Glutamatergic neuron (in vitro differentiated cells): ENCODE measurements around the gene HNRNPL. TPM values are rescaled to one million over a fixed set of nuclear protein-coding genes. Genes with fewer than 3 reads are reported as not detected.

Source experiments
- DNase-seq: peaks from one replicate; pipeline ENCODE4 v3.0.0; 2022
- H3K27ac Mint-ChIP-seq: one replicate; pipeline ENCODE4 v1.8.0; 2020; ENCODE audit warnings: mild to moderate bottlenecking, mixed read lengths, inconsistent platforms; ENCODE audit not compliant: unreplicated experiment
- H3K27me3 Mint-ChIP-seq: one replicate; pipeline ENCODE4 v1.8.0; 2020; ENCODE audit warnings: mild to moderate bottlenecking, moderate library complexity, mixed read lengths, inconsistent platforms; ENCODE audit not compliant: unreplicated experiment
- H3K36me3 Mint-ChIP-seq: one replicate; pipeline ENCODE4 v1.8.0; 2020; ENCODE audit warnings: mild to moderate bottlenecking, mixed read lengths, inconsistent platforms; ENCODE audit not compliant: unreplicated experiment
- H3K4me1 Mint-ChIP-seq: one replicate; pipeline ENCODE4 v1.8.0; 2020; ENCODE audit warnings: mild to moderate bottlenecking, low read depth, mixed read lengths, inconsistent platforms; ENCODE audit not compliant: unreplicated experiment
- H3K4me3 Mint-ChIP-seq: one replicate; pipeline ENCODE4 v1.8.0; 2020; ENCODE audit warnings: mild to moderate bottlenecking, mixed read lengths, inconsistent platforms; ENCODE audit not compliant: unreplicated experiment
- H3K9me3 Mint-ChIP-seq: one replicate; pipeline ENCODE4 v1.8.0; 2020; ENCODE audit warnings: mild to moderate bottlenecking, moderate library complexity, mixed read lengths, inconsistent platforms; ENCODE audit not compliant: unreplicated experiment
- CTCF ChIP-seq: fragments of 200-600 bp; sonication (generic); IDR thresholded peaks from one replicate; pipeline ENCODE4 v1.5.0; 2021; ENCODE audit not compliant: partially characterized antibody, unreplicated experiment
- total RNA-seq: library from RNA; stranded (reverse); fragmentation: NEBNext Ultra II Directional; extraction: Animal tissue kit (Norgen Biotek cat#: 25700); gene quantifications from one replicate; pipeline ENCODE4 v1.2.1, GENCODE V29; 2021; ENCODE audit not compliant: unreplicated experiment

The HNRNPL gene
- total RNA-seq, 1 donor from 2014 or later: 371 TPM

DNA sequence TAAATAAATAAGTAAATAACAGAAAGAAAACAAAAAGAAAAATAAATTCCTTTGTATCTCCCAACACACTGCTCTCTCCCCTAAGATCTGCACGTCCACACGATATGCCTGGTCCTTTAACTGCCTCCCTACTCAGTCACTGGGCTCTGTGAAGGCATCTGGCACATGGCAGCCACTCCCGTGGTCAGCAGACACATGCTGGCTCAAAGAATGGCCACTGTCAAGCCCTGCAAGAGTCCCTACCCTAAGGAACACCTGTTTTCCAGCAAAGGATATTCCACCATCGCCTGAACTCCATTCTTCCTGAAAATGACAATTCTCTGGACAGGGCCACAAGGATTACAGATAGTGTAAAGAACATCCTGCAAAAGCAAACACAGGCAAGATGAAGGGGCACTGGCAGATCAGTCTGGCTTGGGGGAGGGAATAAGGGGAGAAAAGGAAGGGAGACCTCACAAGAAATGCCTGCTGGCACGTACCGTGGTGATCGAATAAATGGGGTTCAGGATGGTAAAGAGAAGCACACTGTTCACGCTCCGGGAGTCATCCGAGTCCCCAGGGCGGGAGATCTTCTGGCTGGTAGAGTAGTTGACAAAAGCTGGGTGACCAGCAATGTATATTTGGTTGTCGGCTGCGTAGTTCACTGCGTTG lies 4.3 kb downstream of the HNRNPL start:
- peaks cover 20% of the 10 kb centered on the region for H3K27me3 Mint-ChIP-seq
- peak overlapping the region; percentile 22 for H3K27ac Mint-ChIP-seq
- peaks cover 17% of the 10 kb centered on the region for H3K9me3 Mint-ChIP-seq
- H3K4me3 Mint-ChIP-seq: peak overlapping the region; percentile 55
- DNase-seq: no peak
- TF ChIP-seq CTCF: no peak
- peaks cover 7% of the 10 kb centered on the region for H3K4me1 Mint-ChIP-seq
- H3K36me3 Mint-ChIP-seq: peaks cover 4% of the 10 kb centered on the region

GRCh38 chr19:38844093-38844686 lies 5.6 kb downstream of the HNRNPL start:
- peaks cover 13% of the 10 kb centered on the region for H3K9me3 Mint-ChIP-seq
- TF ChIP-seq CTCF: no peak
- no peak for DNase-seq
- H3K27me3 Mint-ChIP-seq: peaks cover 15% of the 10 kb centered on the region
- H3K4me1 Mint-ChIP-seq: peaks cover 7% of the 10 kb centered on the region
- no peak overlapping the region for H3K27ac Mint-ChIP-seq
- no peak overlapping the region for H3K4me3 Mint-ChIP-seq
- H3K36me3 Mint-ChIP-seq: peaks cover 4% of the 10 kb centered on the region

DNA sequence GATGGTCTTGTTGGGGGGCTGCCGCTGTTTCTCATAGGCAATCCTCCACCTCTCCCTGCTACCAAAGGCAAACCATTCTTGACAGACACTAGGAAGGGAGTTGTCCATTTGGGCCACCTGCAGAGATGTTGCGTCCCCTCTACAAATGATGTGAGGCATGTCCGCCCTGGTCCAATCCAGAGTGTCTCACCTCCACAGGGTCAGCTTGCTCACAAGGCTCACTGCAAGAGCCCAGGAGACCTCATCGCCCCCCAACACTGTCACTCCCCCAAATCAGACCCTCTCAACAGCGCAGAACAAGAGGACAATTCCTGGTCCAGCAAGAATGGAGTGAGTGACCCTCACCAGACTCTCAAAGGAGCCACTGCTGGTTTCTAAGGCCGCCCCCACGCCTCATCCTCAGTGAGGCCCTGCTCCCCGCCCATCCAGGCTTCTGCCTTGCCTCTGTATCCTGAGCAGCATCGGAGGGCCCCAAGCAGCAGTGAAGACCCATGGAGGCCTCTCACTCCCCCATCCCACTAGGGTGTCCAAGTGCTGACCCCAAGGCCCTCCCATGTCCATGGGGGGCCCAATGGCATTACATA lies 6.5 kb downstream of the HNRNPL start:
- peaks cover 3% of the 10 kb centered on the region for H3K4me1 Mint-ChIP-seq
- no peak for TF ChIP-seq CTCF
- H3K36me3 Mint-ChIP-seq: peaks cover 4% of the 10 kb centered on the region
- peak overlapping the region; percentile 33 for H3K27ac Mint-ChIP-seq
- no peak for DNase-seq
- H3K4me3 Mint-ChIP-seq: no peak overlapping the region
- peaks cover 7% of the 10 kb centered on the region for H3K9me3 Mint-ChIP-seq
- H3K27me3 Mint-ChIP-seq: peaks cover 11% of the 10 kb centered on the region

- H3K4me1 Mint-ChIP-seq: no peaks in the 10 kb centered on the region
- no peak for DNase-seq
- peaks cover 7% of the 10 kb centered on the region for H3K9me3 Mint-ChIP-seq
- H3K4me3 Mint-ChIP-seq: no peak overlapping the region
- no peak overlapping the region for H3K27ac Mint-ChIP-seq
- peaks cover 8% of the 10 kb centered on the region for H3K27me3 Mint-ChIP-seq
- no peak for TF ChIP-seq CTCF
- H3K36me3 Mint-ChIP-seq: peaks cover 4% of the 10 kb centered on the region
These were observed 7.2 kb downstream of the HNRNPL start for GRCh38 chr19:38842439-38843174.
